ENCODE measurements around the gene MMAB.

GRCh38 chr12:109595321-109595902 lies 22.1 kb upstream of the MMAB start:
- TF ChIP-seq FOXA1 (IDR thresholded peaks at IDR 0.05) (no peak), ELF4 (IDR thresholded peaks at IDR 0.05) (no peak), ARNT (IDR thresholded peaks at IDR 0.05) (no peak), BHLHE40 (IDR thresholded peaks at IDR 0.05; ENCODE audit: borderline replicate concordance) (no peak), L3MBTL2 (conservative IDR thresholded peaks at IDR 0.05) (no peak), FOXK2 (IDR thresholded peaks at IDR 0.05) (no peak), SUZ12 (IDR thresholded peaks at IDR 0.05) (no peak), FOXM1 (IDR thresholded peaks at IDR 0.05; ENCODE audit: borderline replicate concordance) (no peak), TARDBP (IDR thresholded peaks at IDR 0.05) (no peak), ZNF384 (IDR thresholded peaks at IDR 0.05) (no peak), CTBP1 (IDR thresholded peaks at IDR 0.05; ENCODE audit: borderline replicate concordance) (no peak)
- TF ChIP-seq, protein P1, sequence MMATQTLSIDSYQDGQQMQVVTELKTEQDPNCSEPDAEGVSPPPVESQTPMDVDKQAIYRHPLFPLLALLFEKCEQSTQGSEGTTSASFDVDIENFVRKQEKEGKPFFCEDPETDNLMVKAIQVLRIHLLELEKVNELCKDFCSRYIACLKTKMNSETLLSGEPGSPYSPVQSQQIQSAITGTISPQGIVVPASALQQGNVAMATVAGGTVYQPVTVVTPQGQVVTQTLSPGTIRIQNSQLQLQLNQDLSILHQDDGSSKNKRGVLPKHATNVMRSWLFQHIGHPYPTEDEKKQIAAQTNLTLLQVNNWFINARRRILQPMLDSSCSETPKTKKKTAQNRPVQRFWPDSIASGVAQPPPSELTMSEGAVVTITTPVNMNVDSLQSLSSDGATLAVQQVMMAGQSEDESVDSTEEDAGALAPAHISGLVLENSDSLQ (IDR thresholded peaks at IDR 0.05): no peak
